Stomach (tissue), 9 donors: Measurements from ENCODE around the gene PLSCR3. TPM values are rescaled to one million over a fixed set of nuclear protein-coding genes. Genes with fewer than 3 reads are reported as not detected.
A peak's percentile ranks its signal among the peaks of the same experiment; 100 is the strongest.

Experiments used
- DNase-seq, 2 donors: peaks; one replicate each; pipeline versions ENCODE4 v3.0.0 to v3.0.0-alpha.2; 2013 to 2019
- H3K27ac ChIP-seq, 5 donors: fragments of 200-600 bp in 4 of 5; sonication (generic) in 4 of 5; one replicate each; pipeline ENCODE4 v1.5.1; 2013 to 2019; ENCODE audit warnings: mild to moderate bottlenecking in 1 of 5, moderate library complexity in 1 of 5
- H3K27me3 ChIP-seq, 3 donors: fragments of 200-600 bp; sonication (generic); one replicate each; pipeline ENCODE4 v1.5.1; 2017 to 2019; ENCODE audit warnings: mixed run types in 1 of 3
- H3K36me3 ChIP-seq, 4 donors: fragments of 200-600 bp; sonication (generic); 1 replicate in 3 of 4; 2 replicates in 1 of 4; pipeline ENCODE4 v1.5.1; 2016 to 2019
- H3K4me1 ChIP-seq, 4 donors: fragments of 200-600 bp; sonication (generic); one replicate each; pipeline ENCODE4 v1.5.1; 2016 to 2019
- H3K4me3 ChIP-seq, 4 donors: fragments of 200-600 bp; sonication (generic) in 3 of 4; one replicate each; pipeline ENCODE4 v1.5.1; 2016 to 2019; ENCODE audit warnings: mild to moderate bottlenecking in 1 of 4
- H3K9me3 ChIP-seq, 4 donors: fragments of 200-600 bp; sonication (generic); one replicate each; pipeline ENCODE4 v1.5.1; 2016 to 2019
- EP300 ChIP-seq: sonication (generic); formaldehyde crosslinking; IDR thresholded peaks from one replicate; pipeline ENCODE4 v1.6.1; 2017; ENCODE audit warnings: antibody characterized with exemption
- POLR2A ChIP-seq, 4 donors: fragments of 450-650 bp; IDR thresholded peaks; one replicate each; pipeline ENCODE4 v1.6.1; 2016; ENCODE audit warnings: antibody characterized with exemption in 4 of 4, control low read depth in 2 of 4, mild to moderate bottlenecking in 1 of 4, moderate library complexity in 1 of 4
- POLR2AphosphoS5 ChIP-seq, 3 donors: sonication (generic); formaldehyde crosslinking; IDR thresholded peaks; one replicate each; pipeline ENCODE4 v1.6.1; 2016; ENCODE audit warnings: antibody characterized with exemption in 3 of 3
- WGBS, 5 donors: extraction: QIAGEN DNeasy Blood & Tissue Kit in 3 of 5; methylation state at CpG; one replicate each; pipeline versions ENCODE4 v1.1.5 to v1.1.7; 2013 to 2018; 5-methylcytosine and 5-hydroxymethylcytosine counted together
- intact Hi-C: fragments of 100-400 bp; cut with DNase I; formaldehyde crosslinking; loops from one replicate; pipeline ENCODE4 v1.15.1; 2023; ENCODE audit warnings: low total_unique reads
- polyA plus RNA-seq, 3 donors: library from polyadenylated mRNA; stranded (reverse); fragments of 200-250 nt; gene quantifications; one replicate each; pipeline ENCODE4 v1.2.3, GENCODE V29; 2013
- total RNA-seq, 5 donors: library from RNA; depleted of rRNA; stranded (reverse); fragments of >200 nt; gene quantifications; one replicate each; pipeline versions ENCODE4 v1.1.0 to v1.2.3, GENCODE V29; 2014 to 2016
- TF ChIP-seq, protein P1 (sequence below), 7 experiments: fragments of 450-650 bp in 4 of 7; fragments of 200-600 bp in 3 of 7; sonication (generic) in 3 of 7; IDR thresholded peaks; one replicate each; pipeline ENCODE4 v1.5.1; 2016 to 2019; ENCODE audit warnings: antibody characterized with exemption in 7 of 7, control low read depth in 2 of 7, mild to moderate bottlenecking in 1 of 7
- donor health status: healthy with polysubstance abuse.
- donor health status: Bipolar disorder and iron deficiency.
- donor health status: healthy.

Gene PLSCR3
- total and polyA plus RNA-seq, 8 donors = 7.9 to 101 (median 24.4) TPM; not detected in 1

DNA sequence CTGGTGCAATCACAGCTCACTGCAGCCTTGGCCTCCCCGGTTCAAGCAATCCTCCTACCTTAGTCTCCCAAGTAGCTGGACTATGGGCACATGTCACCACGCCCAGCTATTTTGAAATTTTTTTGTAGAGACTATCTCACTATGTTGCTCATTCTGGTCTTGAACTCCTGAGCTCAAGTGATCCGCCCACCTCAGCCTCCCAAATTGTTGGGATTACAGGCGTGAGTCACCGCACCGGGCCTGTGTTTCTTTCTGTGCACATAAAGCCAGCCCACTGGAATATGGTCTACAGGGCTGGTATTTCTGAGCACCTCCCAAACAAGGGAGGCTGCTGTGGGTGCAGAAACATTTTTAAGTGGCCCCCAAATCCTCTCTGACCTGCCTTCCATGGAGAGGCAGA, 31.0 kb downstream of the PLSCR3 start:
- H3K27me3 ChIP-seq = no peaks in the 10 kb centered on the region
- no peaks in the 10 kb centered on the region for H3K4me1 ChIP-seq
- DNase-seq = no peak
- intact Hi-C loops = loop anchor here (10.0 kb wide), 1 partner anchor 61 kb away; the partner anchor contains the start of genes SPEM1, SPEM2 and SPEM3
- TF ChIP-seq POLR2AphosphoS5 (IDR thresholded peaks at IDR 0.05) (no peak), EP300 (no peak), POLR2A (IDR thresholded peaks at IDR 0.05) (no peak)
- TF ChIP-seq, protein P1, sequence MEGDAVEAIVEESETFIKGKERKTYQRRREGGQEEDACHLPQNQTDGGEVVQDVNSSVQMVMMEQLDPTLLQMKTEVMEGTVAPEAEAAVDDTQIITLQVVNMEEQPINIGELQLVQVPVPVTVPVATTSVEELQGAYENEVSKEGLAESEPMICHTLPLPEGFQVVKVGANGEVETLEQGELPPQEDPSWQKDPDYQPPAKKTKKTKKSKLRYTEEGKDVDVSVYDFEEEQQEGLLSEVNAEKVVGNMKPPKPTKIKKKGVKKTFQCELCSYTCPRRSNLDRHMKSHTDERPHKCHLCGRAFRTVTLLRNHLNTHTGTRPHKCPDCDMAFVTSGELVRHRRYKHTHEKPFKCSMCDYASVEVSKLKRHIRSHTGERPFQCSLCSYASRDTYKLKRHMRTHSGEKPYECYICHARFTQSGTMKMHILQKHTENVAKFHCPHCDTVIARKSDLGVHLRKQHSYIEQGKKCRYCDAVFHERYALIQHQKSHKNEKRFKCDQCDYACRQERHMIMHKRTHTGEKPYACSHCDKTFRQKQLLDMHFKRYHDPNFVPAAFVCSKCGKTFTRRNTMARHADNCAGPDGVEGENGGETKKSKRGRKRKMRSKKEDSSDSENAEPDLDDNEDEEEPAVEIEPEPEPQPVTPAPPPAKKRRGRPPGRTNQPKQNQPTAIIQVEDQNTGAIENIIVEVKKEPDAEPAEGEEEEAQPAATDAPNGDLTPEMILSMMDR (IDR thresholded peaks at IDR 0.05) = no peak
- H3K36me3 ChIP-seq = no peaks in the 10 kb centered on the region
- H3K27ac ChIP-seq = no peak overlapping the region
- H3K9me3 ChIP-seq = no peaks in the 10 kb centered on the region
- no peak overlapping the region for H3K4me3 ChIP-seq
- 87 to 96% (median 92%) methylated on average over 6 of the region's 6 CpGs for WGBS, 5 donors

DNA sequence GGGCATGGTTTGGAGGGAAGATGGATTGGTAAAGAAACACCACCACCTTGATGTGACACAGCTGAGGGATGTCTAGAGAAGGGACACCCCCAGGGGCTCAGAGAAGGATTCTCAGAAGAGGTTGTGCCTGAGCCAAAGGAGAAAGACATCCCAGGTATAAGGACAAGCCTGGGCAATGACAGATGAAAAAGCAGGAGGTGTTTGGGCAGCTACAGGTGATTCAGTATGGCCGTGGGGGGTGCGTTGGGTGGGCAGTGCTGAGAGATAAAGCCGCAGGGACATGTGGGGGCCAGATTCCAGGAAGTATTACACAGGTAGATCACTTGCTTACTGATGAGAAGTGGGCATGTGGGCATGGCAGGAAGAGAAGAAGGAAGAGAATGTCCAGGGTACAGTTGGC, 32.4 kb downstream of the PLSCR3 start:
- intact Hi-C loops = loop anchor here (10.0 kb wide), 1 partner anchor 63 kb away; the partner anchor contains the start of genes SPEM1, SPEM2 and SPEM3
- 52 to 62% (median 60%) methylated on average over 3 of the region's 3 CpGs for WGBS, 5 donors

DNA sequence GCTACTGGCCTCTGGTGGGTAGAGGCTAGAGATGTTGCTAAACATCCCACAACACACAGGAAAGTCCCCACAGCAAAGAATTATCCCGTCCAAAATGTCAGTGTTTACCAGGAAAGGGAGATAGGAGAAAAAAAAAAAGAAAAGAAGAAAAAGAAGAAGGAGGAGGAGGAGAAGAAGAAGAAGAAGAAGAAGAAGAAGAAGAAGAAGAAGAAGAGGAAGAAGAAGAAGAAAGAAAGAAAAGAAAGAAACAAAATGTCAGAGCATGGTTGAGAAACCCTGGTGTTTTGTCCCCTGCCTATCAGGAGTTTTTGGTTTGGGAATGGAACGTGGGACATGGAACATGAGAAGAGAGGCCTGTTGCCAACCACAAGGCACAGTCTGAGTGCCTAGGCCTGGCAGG, 36.9 kb downstream of the PLSCR3 start:
- intact Hi-C loops = no loop called here
- 42 to 73% (median 58%) methylated on average over 2 of the region's 2 CpGs for WGBS, 5 donors
- Histone ChIP-seq H3K4me1 (peaks cover 21 to 41% (median 36%) of the 10 kb centered on the region in 4 donors), H3K27ac (peak overlapping the region in 1 of 5 donors; percentile 40), H3K36me3 (no peaks in the 10 kb centered on the region), H3K9me3 (no peaks in the 10 kb centered on the region), H3K27me3 (no peaks in the 10 kb centered on the region), H3K4me3 (no peak overlapping the region)
- TF ChIP-seq, protein P1 (IDR thresholded peaks at IDR 0.05) = no peak
- TF ChIP-seq POLR2A (IDR thresholded peaks at IDR 0.05) (no peak), POLR2AphosphoS5 (IDR thresholded peaks at IDR 0.05) (no peak), EP300 (no peak)
- DNase-seq = no peak

More for the DNA sequence above, 32.4 kb downstream of the PLSCR3 start:
- TF ChIP-seq POLR2AphosphoS5 (IDR thresholded peaks at IDR 0.05) (no peak), POLR2A (IDR thresholded peaks at IDR 0.05) (no peak), EP300 (no peak)
- TF ChIP-seq, protein P1 (IDR thresholded peaks at IDR 0.05) = no peak
- Histone ChIP-seq H3K27me3 (no peaks in the 10 kb centered on the region), H3K4me3 (no peak overlapping the region), H3K9me3 (no peaks in the 10 kb centered on the region), H3K36me3 (no peaks in the 10 kb centered on the region), H3K4me1 (no peaks in the 10 kb centered on the region), H3K27ac (no peak overlapping the region)
- no peak for DNase-seq

DNA sequence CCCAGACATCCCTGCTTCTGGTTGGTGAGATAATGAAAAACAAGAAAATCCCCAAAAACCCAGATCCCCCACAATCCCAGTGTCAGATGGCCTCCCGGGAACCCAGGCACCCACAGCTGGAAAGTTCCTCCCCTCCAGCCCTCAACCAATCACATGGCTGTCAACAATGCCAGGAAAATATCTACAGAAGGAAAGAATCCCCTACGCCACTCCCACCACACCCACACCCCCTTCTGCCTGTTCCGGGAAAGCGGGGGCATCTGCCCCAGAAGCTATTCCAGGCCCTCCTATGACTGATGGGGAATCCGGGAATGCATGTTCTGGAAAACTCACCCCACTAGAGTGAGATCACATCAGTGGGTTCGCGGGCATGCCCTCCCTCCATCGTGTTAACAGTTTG, 37.6 kb downstream of the PLSCR3 start:
- DNase-seq = peak in 1 of 2 donors; percentile 40
- no peaks in the 10 kb centered on the region for H3K27me3 ChIP-seq
- peaks cover 21 to 43% (median 40%) of the 10 kb centered on the region in 4 donors for H3K4me1 ChIP-seq
- no peaks in the 10 kb centered on the region for H3K36me3 ChIP-seq
- TF ChIP-seq POLR2AphosphoS5 (IDR thresholded peaks at IDR 0.05) = no peak
- no peak for TF ChIP-seq EP300
- no peak for TF ChIP-seq POLR2A (IDR thresholded peaks at IDR 0.05)
- TF ChIP-seq, protein P1 (IDR thresholded peaks at IDR 0.05) = no peak
- intact Hi-C loops = no loop called here
- H3K4me3 ChIP-seq = no peak overlapping the region
- H3K27ac ChIP-seq = peak overlapping the region in 4 of 5 donors; percentile 2 to 99 (median 47)
- no peaks in the 10 kb centered on the region for H3K9me3 ChIP-seq
- 39 to 75% (median 54%) methylated on average over 6 to 8 of the region's 8 CpGs for WGBS, 5 donors
